HepG2 (cell line): ENCODE measurements around the gene PGC. TPM values are rescaled to one million over a fixed set of nuclear protein-coding genes. Genes with fewer than 3 reads are reported as not detected.

ENCODE experiments used
- CHD2 ChIP-seq: IDR thresholded peaks from 2 replicates; pipeline ENCODE4 v1.6.1; 2011; ENCODE audit warnings: low read depth, low read length, improper control_type of control experiment
- FOSL2 ChIP-seq: sonication (generic); formaldehyde crosslinking; IDR thresholded peaks from 2 replicates; pipeline ENCODE4 v1.4.0; 2020; ENCODE audit warnings: missing genetic modification reagents
- HOXD1 ChIP-seq: sonication (generic); formaldehyde crosslinking; IDR thresholded peaks from 2 replicates; pipeline ENCODE4 v1.5.0; 2020; ENCODE audit warnings: missing genetic modification reagents
- ISL2 ChIP-seq: sonication (generic); formaldehyde crosslinking; IDR thresholded peaks from 2 replicates; pipeline ENCODE4 v1.5.0; 2020; ENCODE audit warnings: missing genetic modification reagents
- JUNB ChIP-seq: sonication (generic); formaldehyde crosslinking; IDR thresholded peaks from 2 replicates; pipeline ENCODE4 v1.8.0; 2022; ENCODE audit warnings: missing genetic modification reagents, mild to moderate bottlenecking, borderline replicate concordance
- KDM3A ChIP-seq: IDR thresholded peaks from 2 replicates; pipeline ENCODE4 v1.6.1; 2018; ENCODE audit warnings: low read depth, missing compliant biosample characterization
- NKX3-1 ChIP-seq: sonication (generic); formaldehyde crosslinking; IDR thresholded peaks from 2 replicates; pipeline ENCODE4 v1.5.0; 2020; ENCODE audit warnings: missing genetic modification reagents
- PTBP1 ChIP-seq: fragments of 200-400 bp; formaldehyde crosslinking; IDR thresholded peaks from 2 replicates; pipeline ENCODE4 v1.6.1; 2018; ENCODE audit warnings: low read length, low read depth; ENCODE audit not compliant: poor library complexity, severe bottlenecking
- THAP11 ChIP-seq: IDR thresholded peaks from 2 replicates; pipeline ENCODE4 v1.6.1; 2016; ENCODE audit warnings: missing biosample characterization, missing genetic modification reagents
- ZBTB3 ChIP-seq: sonication (generic); formaldehyde crosslinking; IDR thresholded peaks from 2 replicates; pipeline ENCODE4 v1.4.0; 2020; ENCODE audit warnings: low read depth, mild to moderate bottlenecking, moderate library complexity, missing genetic modification reagents, borderline replicate concordance
- ZSCAN30 ChIP-seq: sonication (generic); formaldehyde crosslinking; IDR thresholded peaks from 2 replicates; pipeline ENCODE4 v1.5.0; 2020; ENCODE audit warnings: mild to moderate bottlenecking, missing genetic modification reagents
- polyA plus RNA-seq, 8 experiments: library from polyadenylated mRNA; depleted of rRNA in 3 of 8; stranded (reverse) in 7 of 8; unstranded in 1 of 8; fragments of >200 nt; fragmentation: Illumina TruSeq in 4 of 8; extraction: Trizol in 4 of 8; gene quantifications; 2 replicates each; pipeline versions ENCODE4 v1.2.1 to v1.2.3, GENCODE V29; 2011 to 2016; ENCODE audit warnings: low read depth in 4 of 8, missing spikeins in 1 of 8, mixed read lengths in 1 of 8; ENCODE audit not compliant: insufficient read depth in 1 of 8
- total RNA-seq, 5 experiments: library from RNA; depleted of rRNA; stranded (reverse); fragments of >200 nt; fragmentation: Illumina TruSeq; extraction: Trizol; gene quantifications; 2 replicates each; pipeline ENCODE4 v1.2.3, GENCODE V29; 2016; ENCODE audit warnings: low read depth in 1 of 5
- TF ChIP-seq, protein P1 (sequence below): IDR thresholded peaks from 2 replicates; pipeline ENCODE4 v1.6.1; 2016; ENCODE audit warnings: missing compliant biosample characterization, missing genetic modification reagents, borderline replicate concordance
- TF ChIP-seq, protein P2 (sequence below): sonication (generic); formaldehyde crosslinking; IDR thresholded peaks from 2 replicates; pipeline ENCODE4 v1.4.0; 2020; ENCODE audit warnings: missing genetic modification reagents, mild to moderate bottlenecking, borderline replicate concordance
- TF ChIP-seq, protein P3 (sequence below): sonication (generic); formaldehyde crosslinking; IDR thresholded peaks from 2 replicates; pipeline ENCODE4 v1.8.1; 2022; ENCODE audit warnings: low read depth, mild to moderate bottlenecking, missing genetic modification reagents
- TF ChIP-seq, protein P4 (sequence below): sonication (generic); formaldehyde crosslinking; IDR thresholded peaks from 2 replicates; pipeline ENCODE4 v1.4.0; 2020; ENCODE audit warnings: missing genetic modification reagents
- TF ChIP-seq, protein P5 (sequence below): sonication (generic); formaldehyde crosslinking; IDR thresholded peaks from 2 replicates; pipeline ENCODE4 v1.4.0; 2020; ENCODE audit warnings: missing genetic modification reagents
- TF ChIP-seq, protein P6 (sequence below): sonication (generic); formaldehyde crosslinking; IDR thresholded peaks from 2 replicates; pipeline ENCODE4 v1.9.0; 2021; ENCODE audit warnings: missing genetic modification reagents, borderline replicate concordance

The PGC gene
- total and polyA plus RNA-seq, 2 of the 13 experiments (the other 11 are each of a cell fraction or from before 2014, with no cell fraction given), result 426 to 502 TPM

DNA sequence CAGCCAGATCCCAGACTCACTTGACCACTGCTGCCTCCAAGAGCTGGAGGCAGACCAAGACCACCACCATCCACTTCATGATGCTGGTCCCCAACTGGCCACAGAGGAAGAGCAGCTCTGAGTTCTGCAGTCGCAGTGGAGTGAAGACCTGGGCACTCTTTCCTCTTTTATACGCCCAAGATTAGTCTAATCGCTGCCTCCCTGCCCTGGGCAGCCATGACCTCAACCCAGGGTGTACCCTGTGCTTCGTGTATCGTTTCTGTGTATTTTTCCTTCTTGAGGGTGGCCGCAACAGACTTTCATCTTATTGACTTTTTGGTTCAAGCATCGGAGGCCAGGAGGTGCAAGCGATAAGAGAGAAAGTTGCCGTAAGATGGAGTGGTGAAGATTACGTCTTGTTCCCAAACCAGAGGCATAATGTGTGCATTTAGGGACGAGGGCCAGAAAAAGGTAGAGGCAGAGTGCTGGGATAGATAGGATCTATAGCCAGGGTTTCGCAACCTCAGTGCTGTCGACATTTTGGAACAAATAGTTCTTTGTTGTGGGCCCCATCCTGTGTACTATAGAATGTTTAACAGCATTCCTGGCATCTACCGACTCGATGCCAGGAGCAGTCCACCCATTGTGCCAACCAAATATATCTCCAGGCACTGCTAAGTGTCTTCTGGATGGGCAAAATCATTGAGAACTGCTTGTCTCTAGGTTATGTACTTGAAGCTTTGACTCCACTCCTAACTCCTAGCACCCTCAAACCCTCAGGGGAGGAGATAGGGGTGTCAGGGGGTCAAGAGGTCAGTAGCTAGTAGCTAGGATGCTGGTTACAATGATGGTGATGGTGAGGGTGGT is at the start of gene PGC (continued):
- TF ChIP-seq HOXD1 (CRISPR knock-in tag) (0 out of 2 replicates have a peak, but pooled peaks have one; percentile 65), ZSCAN30 (CRISPR knock-in tag) (0 out of 2 replicates have a peak, but pooled peaks have one; percentile 72), JUNB (CRISPR knock-in tag) (peak; percentile 41; the same call in 1 of the 2 replicates), ZBTB3 (CRISPR knock-in tag) (no peak), THAP11 (CRISPR knock-in tag) (peak; percentile 85), ISL2 (peak; percentile 98), KDM3A (CRISPR knock-in tag) (no peak; the same call in 1 of the 2 replicates), PTBP1 (no peak), CHD2 (no peak), NKX3-1 (no peak), FOSL2 (CRISPR knock-in tag) (peak; percentile 78)
- TF ChIP-seq, protein P1, sequence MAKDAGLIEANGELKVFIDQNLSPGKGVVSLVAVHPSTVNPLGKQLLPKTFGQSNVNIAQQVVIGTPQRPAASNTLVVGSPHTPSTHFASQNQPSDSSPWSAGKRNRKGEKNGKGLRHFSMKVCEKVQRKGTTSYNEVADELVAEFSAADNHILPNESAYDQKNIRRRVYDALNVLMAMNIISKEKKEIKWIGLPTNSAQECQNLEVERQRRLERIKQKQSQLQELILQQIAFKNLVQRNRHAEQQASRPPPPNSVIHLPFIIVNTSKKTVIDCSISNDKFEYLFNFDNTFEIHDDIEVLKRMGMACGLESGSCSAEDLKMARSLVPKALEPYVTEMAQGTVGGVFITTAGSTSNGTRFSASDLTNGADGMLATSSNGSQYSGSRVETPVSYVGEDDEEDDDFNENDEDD (CRISPR knock-in tag), result no peak; the same call in 1 of the 2 replicates
- TF ChIP-seq, protein P2, sequence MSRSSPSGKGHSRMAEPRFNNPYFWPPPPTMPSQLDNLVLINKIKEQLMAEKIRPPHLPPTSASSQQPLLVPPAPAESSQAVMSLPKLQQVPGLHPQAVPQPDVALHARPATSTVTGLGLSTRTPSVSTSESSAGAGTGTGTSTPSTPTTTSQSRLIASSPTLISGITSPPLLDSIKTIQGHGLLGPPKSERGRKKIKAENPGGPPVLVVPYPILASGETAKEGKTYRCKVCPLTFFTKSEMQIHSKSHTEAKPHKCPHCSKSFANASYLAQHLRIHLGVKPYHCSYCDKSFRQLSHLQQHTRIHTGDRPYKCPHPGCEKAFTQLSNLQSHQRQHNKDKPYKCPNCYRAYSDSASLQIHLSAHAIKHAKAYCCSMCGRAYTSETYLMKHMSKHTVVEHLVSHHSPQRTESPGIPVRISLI (CRISPR knock-in tag), result peak; percentile 67; the same call in 1 of the 2 replicates
- TF ChIP-seq, protein P3, sequence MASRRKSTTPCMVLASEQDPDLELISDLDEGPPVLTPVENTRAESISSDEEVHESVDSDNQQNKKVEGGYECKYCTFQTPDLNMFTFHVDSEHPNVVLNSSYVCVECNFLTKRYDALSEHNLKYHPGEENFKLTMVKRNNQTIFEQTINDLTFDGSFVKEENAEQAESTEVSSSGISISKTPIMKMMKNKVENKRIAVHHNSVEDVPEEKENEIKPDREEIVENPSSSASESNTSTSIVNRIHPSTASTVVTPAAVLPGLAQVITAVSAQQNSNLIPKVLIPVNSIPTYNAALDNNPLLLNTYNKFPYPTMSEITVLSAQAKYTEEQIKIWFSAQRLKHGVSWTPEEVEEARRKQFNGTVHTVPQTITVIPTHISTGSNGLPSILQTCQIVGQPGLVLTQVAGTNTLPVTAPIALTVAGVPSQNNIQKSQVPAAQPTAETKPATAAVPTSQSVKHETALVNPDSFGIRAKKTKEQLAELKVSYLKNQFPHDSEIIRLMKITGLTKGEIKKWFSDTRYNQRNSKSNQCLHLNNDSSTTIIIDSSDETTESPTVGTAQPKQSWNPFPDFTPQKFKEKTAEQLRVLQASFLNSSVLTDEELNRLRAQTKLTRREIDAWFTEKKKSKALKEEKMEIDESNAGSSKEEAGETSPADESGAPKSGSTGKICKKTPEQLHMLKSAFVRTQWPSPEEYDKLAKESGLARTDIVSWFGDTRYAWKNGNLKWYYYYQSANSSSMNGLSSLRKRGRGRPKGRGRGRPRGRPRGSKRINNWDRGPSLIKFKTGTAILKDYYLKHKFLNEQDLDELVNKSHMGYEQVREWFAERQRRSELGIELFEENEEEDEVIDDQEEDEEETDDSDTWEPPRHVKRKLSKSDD (CRISPR knock-in tag), result peak; percentile 84; the same call in 1 of the 2 replicates
- TF ChIP-seq, protein P4, sequence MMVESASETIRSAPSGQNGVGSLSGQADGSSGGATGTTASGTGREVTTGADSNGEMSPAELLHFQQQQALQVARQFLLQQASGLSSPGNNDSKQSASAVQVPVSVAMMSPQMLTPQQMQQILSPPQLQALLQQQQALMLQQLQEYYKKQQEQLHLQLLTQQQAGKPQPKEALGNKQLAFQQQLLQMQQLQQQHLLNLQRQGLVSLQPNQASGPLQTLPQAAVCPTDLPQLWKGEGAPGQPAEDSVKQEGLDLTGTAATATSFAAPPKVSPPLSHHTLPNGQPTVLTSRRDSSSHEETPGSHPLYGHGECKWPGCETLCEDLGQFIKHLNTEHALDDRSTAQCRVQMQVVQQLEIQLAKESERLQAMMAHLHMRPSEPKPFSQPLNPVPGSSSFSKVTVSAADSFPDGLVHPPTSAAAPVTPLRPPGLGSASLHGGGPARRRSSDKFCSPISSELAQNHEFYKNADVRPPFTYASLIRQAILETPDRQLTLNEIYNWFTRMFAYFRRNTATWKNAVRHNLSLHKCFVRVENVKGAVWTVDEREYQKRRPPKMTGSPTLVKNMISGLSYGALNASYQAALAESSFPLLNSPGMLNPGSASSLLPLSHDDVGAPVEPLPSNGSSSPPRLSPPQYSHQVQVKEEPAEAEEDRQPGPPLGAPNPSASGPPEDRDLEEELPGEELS (CRISPR knock-in tag), result peak; percentile 96
- TF ChIP-seq, protein P5, sequence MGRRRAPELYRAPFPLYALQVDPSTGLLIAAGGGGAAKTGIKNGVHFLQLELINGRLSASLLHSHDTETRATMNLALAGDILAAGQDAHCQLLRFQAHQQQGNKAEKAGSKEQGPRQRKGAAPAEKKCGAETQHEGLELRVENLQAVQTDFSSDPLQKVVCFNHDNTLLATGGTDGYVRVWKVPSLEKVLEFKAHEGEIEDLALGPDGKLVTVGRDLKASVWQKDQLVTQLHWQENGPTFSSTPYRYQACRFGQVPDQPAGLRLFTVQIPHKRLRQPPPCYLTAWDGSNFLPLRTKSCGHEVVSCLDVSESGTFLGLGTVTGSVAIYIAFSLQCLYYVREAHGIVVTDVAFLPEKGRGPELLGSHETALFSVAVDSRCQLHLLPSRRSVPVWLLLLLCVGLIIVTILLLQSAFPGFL, result no peak
- TF ChIP-seq, protein P6, sequence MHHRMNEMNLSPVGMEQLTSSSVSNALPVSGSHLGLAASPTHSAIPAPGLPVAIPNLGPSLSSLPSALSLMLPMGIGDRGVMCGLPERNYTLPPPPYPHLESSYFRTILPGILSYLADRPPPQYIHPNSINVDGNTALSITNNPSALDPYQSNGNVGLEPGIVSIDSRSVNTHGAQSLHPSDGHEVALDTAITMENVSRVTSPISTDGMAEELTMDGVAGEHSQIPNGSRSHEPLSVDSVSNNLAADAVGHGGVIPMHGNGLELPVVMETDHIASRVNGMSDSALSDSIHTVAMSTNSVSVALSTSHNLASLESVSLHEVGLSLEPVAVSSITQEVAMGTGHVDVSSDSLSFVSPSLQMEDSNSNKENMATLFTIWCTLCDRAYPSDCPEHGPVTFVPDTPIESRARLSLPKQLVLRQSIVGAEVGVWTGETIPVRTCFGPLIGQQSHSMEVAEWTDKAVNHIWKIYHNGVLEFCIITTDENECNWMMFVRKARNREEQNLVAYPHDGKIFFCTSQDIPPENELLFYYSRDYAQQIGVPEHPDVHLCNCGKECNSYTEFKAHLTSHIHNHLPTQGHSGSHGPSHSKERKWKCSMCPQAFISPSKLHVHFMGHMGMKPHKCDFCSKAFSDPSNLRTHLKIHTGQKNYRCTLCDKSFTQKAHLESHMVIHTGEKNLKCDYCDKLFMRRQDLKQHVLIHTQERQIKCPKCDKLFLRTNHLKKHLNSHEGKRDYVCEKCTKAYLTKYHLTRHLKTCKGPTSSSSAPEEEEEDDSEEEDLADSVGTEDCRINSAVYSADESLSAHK, result no peak
